ENCODE results near the gene ADIRF.

The ADIRF gene

GRCh38 chr10:86960003-86960862 is 8.0 kb upstream of the ADIRF start:
- in situ Hi-C loops (cut with HindIII; ENCODE audit: low sequenced_read_pairs), result no loop called here

- in situ Hi-C loops (cut with HindIII; ENCODE audit: low sequenced_read_pairs), result no loop called here
These were observed 7.3 kb upstream of the ADIRF start for GRCh38 chr10:86960863-86961434.

GRCh38 chr10:86961481-86962091 is 6.7 kb upstream of the ADIRF start:
- in situ Hi-C loops (cut with HindIII; ENCODE audit: low sequenced_read_pairs), result no loop called here

GRCh38 chr10:86962136-86962980 is 5.9 kb upstream of the ADIRF start:
- in situ Hi-C loops (cut with HindIII; ENCODE audit: low sequenced_read_pairs), result no loop called here

GRCh38 chr10:86962981-86963310 is 5.3 kb upstream of the ADIRF start:
- in situ Hi-C loops (cut with HindIII; ENCODE audit: low sequenced_read_pairs), result no loop called here

- in situ Hi-C loops (cut with HindIII; ENCODE audit: low sequenced_read_pairs), result no loop called here
These were observed 4.9 kb upstream of the ADIRF start for GRCh38 chr10:86963341-86963919.

GRCh38 chr10:86964061-86964846 is 4.0 kb upstream of the ADIRF start:
- in situ Hi-C loops (cut with HindIII; ENCODE audit: low sequenced_read_pairs), result no loop called here

- in situ Hi-C loops (cut with HindIII; ENCODE audit: low sequenced_read_pairs), result no loop called here
These were observed 3.5 kb upstream of the ADIRF start for GRCh38 chr10:86964847-86965190.

- in situ Hi-C loops (cut with HindIII; ENCODE audit: low sequenced_read_pairs), result no loop called here
These were observed 2.2 kb upstream of the ADIRF start for GRCh38 chr10:86965986-86966654.

- in situ Hi-C loops (cut with HindIII; ENCODE audit: low sequenced_read_pairs), result no loop called here
These were observed 771 bp upstream of the ADIRF start for GRCh38 chr10:86967481-86967941.

GRCh38 chr10:86968994-86969355 is 693 bp downstream of the ADIRF start:
- in situ Hi-C loops (cut with HindIII; ENCODE audit: low sequenced_read_pairs), result no loop called here

GRCh38 chr10:86969421-86970041 is 1.2 kb downstream of the ADIRF start:
- in situ Hi-C loops (cut with HindIII; ENCODE audit: low sequenced_read_pairs), result no loop called here

- in situ Hi-C loops (cut with HindIII; ENCODE audit: low sequenced_read_pairs), result no loop called here
These were observed 2.1 kb downstream of the ADIRF start for GRCh38 chr10:86970162-86970981.

- in situ Hi-C loops (cut with HindIII; ENCODE audit: low sequenced_read_pairs), result no loop called here
These were observed 2.6 kb downstream of the ADIRF start for GRCh38 chr10:86970982-86971231.

GRCh38 chr10:86971232-86971991 is 3.1 kb downstream of the ADIRF start:
- in situ Hi-C loops (cut with HindIII; ENCODE audit: low sequenced_read_pairs), result no loop called here

- in situ Hi-C loops (cut with HindIII; ENCODE audit: low sequenced_read_pairs), result no loop called here
These were observed 4.5 kb downstream of the ADIRF start for GRCh38 chr10:86972613-86973380.

GRCh38 chr10:86974484-86974883 is 6.2 kb downstream of the ADIRF start:
- in situ Hi-C loops (cut with HindIII; ENCODE audit: low sequenced_read_pairs), result no loop called here

Data from endothelial cell of hepatic sinusoid (primary cell).